GM12878 (cell line): ENCODE results near the gene MRTFA. TPM values are rescaled to one million over a fixed set of nuclear protein-coding genes. Genes with fewer than 3 reads are reported as not detected.

Source experiments
- ATAC-seq: fragments of 200-7000 bp; cut with Tn5 transposase; 3 replicates; pipeline ENCODE4 v1.9.1; 2020; ENCODE audit warnings: mild to moderate bottlenecking, moderate library complexity
- BruUV-seq: library from RNA; stranded (reverse); fragments of 400-500 nt; replicated peaks from 2 replicates; lab custom pipeline; 2021; lab: Mats Ljungman, UMichigan
- CTCF ChIA-PET: fragments of 300-600 bp; sonication (Branson Sonifier 250); formaldehyde crosslinking; extraction: SDS; loops from one replicate; lab custom pipeline; 2021; ENCODE audit warnings: inconsistent platforms; lab: Yijun Ruan, JAX
- POLR2A ChIA-PET: fragments of 350-600 bp; formaldehyde crosslinking; extraction: SDS; loops from one replicate; lab custom pipeline; 2021; ENCODE audit warnings: inconsistent platforms; lab: Charles Lee
- RAD21 ChIA-PET: fragments of 300-600 bp; sonication (Branson Sonifier 250); formaldehyde crosslinking; loops from one replicate; lab custom pipeline; 2023; ENCODE audit warnings: antibody characterized with exemption; ENCODE audit not compliant: unreplicated experiment; lab: Charles Lee
- SMC1A ChIA-PET: fragments of 300-600 bp; sonication (Branson Sonifier 250); formaldehyde crosslinking; loops from one replicate; lab custom pipeline; 2023; ENCODE audit not compliant: unreplicated experiment, uncharacterized antibody; lab: Charles Lee
- DNase-seq: peaks from one replicate; pipeline ENCODE4 v3.0.0-alpha.2; 2011; ENCODE audit warnings: low read depth, low spot score
- FAIRE-seq: peaks from 3 replicates; lab custom pipeline; 2011; peaks lifted over from hg19 to GRCh38; lab: Jason Lieb, UNC
- H2AFZ ChIP-seq: 2 replicates; pipeline ENCODE4 v1.6.0; 2011; ENCODE audit warnings: low read depth, low read length, control low read depth; ENCODE audit not compliant: control insufficient read depth
- H3K27ac ChIP-seq: 2 replicates; pipeline ENCODE4 v1.5.1; 2011; ENCODE audit warnings: control low read depth; ENCODE audit not compliant: control insufficient read depth, insufficient read depth
- H3K27me3 ChIP-seq, 2 experiments: replicated peaks in 1 of 2; 2 replicates each; pipeline versions ENCODE4 v1.6.0 to v1.6.1; 2011; ENCODE audit warnings: low read length in 1 of 2; ENCODE audit not compliant: control insufficient read depth in 2 of 2, insufficient read depth in 2 of 2
- H3K36me3 ChIP-seq, 2 experiments: 2 replicates each; pipeline ENCODE4 v1.5.1; 2011; ENCODE audit warnings: low read length in 1 of 2; ENCODE audit not compliant: control insufficient read depth in 2 of 2, insufficient read depth in 2 of 2
- H3K4me1 ChIP-seq: 2 replicates; pipeline ENCODE4 v1.6.1; 2011; ENCODE audit warnings: mild to moderate bottlenecking, low read length, moderate library complexity, mixed read lengths; ENCODE audit not compliant: control insufficient read depth, insufficient read depth
- H3K4me2 ChIP-seq: 2 replicates; pipeline ENCODE4 v1.6.0; 2011; ENCODE audit warnings: control low read depth; ENCODE audit not compliant: control insufficient read depth, insufficient read depth
- H3K4me3 ChIP-seq: fragments of 200-600 bp; sonication (generic); 2 replicates; pipeline ENCODE4 v1.5.1; 2016
- H3K79me2 ChIP-seq: 2 replicates; pipeline ENCODE4 v1.6.0; 2011; ENCODE audit warnings: low read length; ENCODE audit not compliant: control insufficient read depth, insufficient read depth
- H3K9ac ChIP-seq: 2 replicates; pipeline ENCODE4 v1.8.0; 2011; ENCODE audit warnings: low read length, control low read depth, mixed read lengths; ENCODE audit not compliant: control insufficient read depth, insufficient read depth
- H3K9me3 ChIP-seq: replicated peaks from 3 replicates; pipeline ENCODE4 v1.5.1; 2011; ENCODE audit warnings: mild to moderate bottlenecking, low read length; ENCODE audit not compliant: control insufficient read depth, insufficient read depth
- H4K20me1 ChIP-seq: 2 replicates; pipeline ENCODE4 v1.6.0; 2011; ENCODE audit not compliant: control insufficient read depth, insufficient read depth
- BCL11A ChIP-seq: IDR thresholded peaks from 2 replicates; pipeline ENCODE4 v1.6.1; 2011; ENCODE audit warnings: low read depth, low read length
- HDGF ChIP-seq: fragments of 450-650 bp; IDR thresholded peaks from 2 replicates; pipeline ENCODE4 v1.6.1; 2016; ENCODE audit warnings: antibody characterized with exemption
- MEF2B ChIP-seq: fragments of 450-650 bp; IDR thresholded peaks from 2 replicates; pipeline ENCODE4 v1.6.1; 2018; ENCODE audit warnings: mild to moderate bottlenecking, moderate library complexity; ENCODE audit not compliant: partially characterized antibody, poor library complexity, severe bottlenecking
- NFXL1 ChIP-seq: fragments of 450-650 bp; IDR thresholded peaks from 2 replicates; pipeline ENCODE4 v1.6.1; 2017; ENCODE audit warnings: antibody characterized with exemption, mild to moderate bottlenecking, borderline replicate concordance
- NR2F1 ChIP-seq: fragments of 450-650 bp; conservative IDR thresholded peaks from 2 replicates; pipeline ENCODE4 v1.6.1; 2017; ENCODE audit warnings: mild to moderate bottlenecking
- NRF1 ChIP-seq: conservative IDR thresholded peaks from 2 replicates; pipeline ENCODE4 v1.6.1; 2011; ENCODE audit warnings: mild to moderate bottlenecking, low read depth, low read length, improper control_type of control experiment
- PAX5 ChIP-seq: IDR thresholded peaks from 2 replicates; pipeline ENCODE4 v1.6.1; 2011; ENCODE audit warnings: low read depth, low read length, borderline replicate concordance
- POU2F2 ChIP-seq: IDR thresholded peaks from 3 replicates; pipeline ENCODE4 v1.6.1; 2011; ENCODE audit warnings: low read depth, mild to moderate bottlenecking, low read length, borderline replicate concordance
- RUNX3 ChIP-seq: IDR thresholded peaks from 2 replicates; pipeline ENCODE4 v1.6.1; 2012; ENCODE audit warnings: low read length, inconsistent platforms
- SPI1 ChIP-seq: IDR thresholded peaks from 2 replicates; pipeline ENCODE4 v1.6.1; 2011; ENCODE audit warnings: low read depth, mild to moderate bottlenecking, low read length, moderate library complexity, borderline replicate concordance; ENCODE audit not compliant: insufficient read depth
- TCF7 ChIP-seq: IDR thresholded peaks from 2 replicates; pipeline ENCODE4 v1.6.1; 2014; ENCODE audit warnings: antibody characterized with exemption, borderline replicate concordance
- ZNF384 ChIP-seq: IDR thresholded peaks from 2 replicates; pipeline ENCODE4 v1.6.1; 2012; ENCODE audit warnings: low read depth, mild to moderate bottlenecking, low read length, improper control_type of control experiment, borderline replicate concordance
- WGBS: methylation state at CpG from one replicate; pipeline ENCODE4 v1.1.6; 2016; ENCODE audit warnings: low lambda C conversion rate; ENCODE audit not compliant: insufficient replicate concordance, insufficient coverage; ENCODE audit errors: missing lambda C conversion rate; 5-methylcytosine and 5-hydroxymethylcytosine counted together
- in situ Hi-C: fragments of 300-500 bp; cut with MboI; formaldehyde crosslinking; loops from 9 replicates; pipeline ENCODE4 v1.14.3; 2018; ENCODE audit warnings: mixed read lengths
- intact Hi-C: fragments of 100-400 bp; cut with micrococcal nuclease; formaldehyde crosslinking; loops from one replicate; pipeline ENCODE4 v1.14.2; 2022; ENCODE audit not compliant: unreplicated experiment
- polyA plus RNA-seq, 11 experiments: library from polyadenylated mRNA; depleted of rRNA in 4 of 11; unstranded in 6 of 11; stranded (reverse) in 5 of 11; fragments of >200 nt; fragmentation: Nextera tagmentation in 4 of 11; fragmentation: Illumina TruSeq in 1 of 11; extraction: Ambion mirVana in 4 of 11; extraction: Trizol in 1 of 11; gene quantifications; 1 replicate in 1 of 11; 2 replicates in 10 of 11; pipeline versions ENCODE4 v1.2.1 to v1.2.3, GENCODE V29; 2011 to 2016; ENCODE audit warnings: inconsistent platforms in 2 of 11, missing spikeins in 2 of 11, low read depth in 1 of 11
- total RNA-seq, 4 experiments: library from RNA; depleted of rRNA in 3 of 4; stranded (reverse); fragments of >200 nt in 3 of 4; fragmentation: Illumina TruSeq in 1 of 4; extraction: Trizol in 1 of 4; gene quantifications; 2 replicates each; pipeline versions ENCODE4 v1.2.1 to v1.2.3, GENCODE V29; 2013 to 2021
- TF ChIP-seq, protein P1 (sequence below): fragments of 450-650 bp; IDR thresholded peaks from 2 replicates; pipeline ENCODE4 v1.6.1; 2016; ENCODE audit warnings: mild to moderate bottlenecking

Gene MRTFA
- total and polyA plus RNA-seq, 10 of the 15 experiments (the other 5 are each of a cell fraction or from before 2014, with no cell fraction given): 2.0 to 63.9 (median 17.9) TPM

DNA sequence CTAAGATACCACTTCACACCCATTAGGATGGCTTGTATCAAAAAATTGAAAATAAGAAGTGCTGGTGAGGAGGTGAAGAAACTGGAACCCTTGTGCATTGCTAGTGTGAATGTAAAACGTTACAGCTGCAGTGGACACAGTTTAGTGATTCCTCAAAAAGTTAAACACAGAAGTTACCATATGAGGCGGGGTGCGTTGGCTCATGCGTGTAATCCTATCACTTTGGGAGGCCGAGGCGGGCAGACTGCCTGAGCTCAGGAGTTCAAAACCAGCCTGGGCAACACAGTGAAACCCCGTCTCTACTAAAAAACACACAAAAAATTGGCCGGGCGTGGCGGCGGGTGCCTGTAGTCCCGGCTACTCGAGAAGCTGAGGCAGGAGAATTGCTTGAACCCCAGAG is 222.6 kb downstream of the MRTFA start:
- DNase-seq (no peak), ATAC-seq (peak; percentile 12), FAIRE-seq (no peak)
- H3K4me2 ChIP-seq: peak overlapping the region; percentile 83
- no peaks in the 10 kb centered on the region for H4K20me1 ChIP-seq
- H3K27me3 ChIP-seq: no peaks in the 10 kb centered on the region
- peak overlapping the region; percentile 2; the same call in 1 of the 2 replicates for H3K9ac ChIP-seq
- in situ Hi-C loops (no loop called here), intact Hi-C loops (loop anchor here (2.0 kb wide), 1 partner anchor 23 kb away; no protein-coding TSS in a partner anchor)
- WGBS: 26% methylated on average over 13 of the region's 13 CpGs
- H3K36me3 ChIP-seq: peaks cover 15 to 45% of the 10 kb centered on the region in 2 experiments
- peaks cover 44% of the 10 kb centered on the region for H3K4me1 ChIP-seq
- CTCF ChIA-PET: interaction anchor here (0.7 to 2.9 kb wide), 4 partner anchors 15 to 75 kb away, joined by 3 to 10 read pairs (median 3); no protein-coding TSS in a partner anchor
- H3K4me3 ChIP-seq: peak overlapping the region; percentile 25; the same call in 1 of the 2 replicates
- RAD21 ChIA-PET: interaction anchor here (3.4 kb wide), 1 partner anchor 22 kb away, joined by 32 read pairs; no protein-coding TSS in a partner anchor
- SMC1A ChIA-PET: interaction anchor here (0.9 kb wide), 1 partner anchor 23 kb away, joined by 3 read pairs; no protein-coding TSS in a partner anchor
- H3K9me3 ChIP-seq: no peaks in the 10 kb centered on the region
- POLR2A ChIA-PET: interaction anchor here (0.6 to 1.1 kb wide), 2 partner anchors 13 to 69 kb away, joined by 3 to 5 read pairs; no protein-coding TSS in a partner anchor
- peaks cover 1% of the 10 kb centered on the region for H3K79me2 ChIP-seq
- no peak overlapping the region for H2AFZ ChIP-seq
- TF ChIP-seq HDGF: no peak
- TF ChIP-seq NRF1: no peak
- no peak for TF ChIP-seq PAX5
- no peak for TF ChIP-seq BCL11A
- H3K27ac ChIP-seq: peak overlapping the region; percentile 71
- no TSS peak for BruUV-seq

DNA sequence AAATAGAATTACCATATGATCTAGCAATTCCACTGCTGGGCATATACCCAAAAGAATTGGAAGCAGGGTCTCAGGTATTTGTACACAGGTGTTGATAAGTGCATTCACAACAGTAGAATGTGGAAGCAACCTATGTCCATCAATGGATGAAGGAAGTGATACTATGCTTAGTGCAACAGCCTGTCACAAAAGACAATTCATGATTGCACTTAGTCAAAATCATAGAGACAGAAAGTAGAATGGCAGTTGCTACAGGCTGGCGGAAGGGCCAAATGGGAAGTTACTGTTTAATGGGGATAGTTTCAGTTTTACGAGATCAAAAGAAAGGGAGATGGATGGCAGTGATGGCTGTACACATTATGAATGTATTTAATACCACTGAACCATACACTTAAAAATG is 224.1 kb downstream of the MRTFA start:
- in situ Hi-C loops: no loop called here
- peak; percentile 88 for FAIRE-seq
- TF ChIP-seq NFXL1 (no peak), NR2F1 (peak; percentile 42; the same call in 1 of the 2 replicates), TCF7 (peak; percentile 98), ZNF384 (no peak), POU2F2 (peak; percentile 58; the same call in 1 of the 3 replicates), SPI1 (peak; percentile 84), RUNX3 (peak; percentile 54), MEF2B (peak; percentile 35)
- TF ChIP-seq, protein P1, sequence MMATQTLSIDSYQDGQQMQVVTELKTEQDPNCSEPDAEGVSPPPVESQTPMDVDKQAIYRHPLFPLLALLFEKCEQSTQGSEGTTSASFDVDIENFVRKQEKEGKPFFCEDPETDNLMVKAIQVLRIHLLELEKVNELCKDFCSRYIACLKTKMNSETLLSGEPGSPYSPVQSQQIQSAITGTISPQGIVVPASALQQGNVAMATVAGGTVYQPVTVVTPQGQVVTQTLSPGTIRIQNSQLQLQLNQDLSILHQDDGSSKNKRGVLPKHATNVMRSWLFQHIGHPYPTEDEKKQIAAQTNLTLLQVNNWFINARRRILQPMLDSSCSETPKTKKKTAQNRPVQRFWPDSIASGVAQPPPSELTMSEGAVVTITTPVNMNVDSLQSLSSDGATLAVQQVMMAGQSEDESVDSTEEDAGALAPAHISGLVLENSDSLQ: peak; percentile 93

More for the DNA sequence above, 224.1 kb downstream of the MRTFA start:
- no peak overlapping the region for H2AFZ ChIP-seq
- ATAC-seq: peak; percentile 74
- peaks cover 44% of the 10 kb centered on the region for H3K4me1 ChIP-seq
- no peaks in the 10 kb centered on the region for H3K9me3 ChIP-seq
- WGBS: 17% methylated on average over 2 of the region's 2 CpGs
- ChIA-PET RAD21 (interaction anchor here (0.6 to 1.2 kb wide), 3 partner anchors 20 to 38 kb away, joined by 3 to 4 read pairs (median 4); no protein-coding TSS in a partner anchor), SMC1A (interaction anchor here (0.8 to 1.5 kb wide), 2 partner anchors 12 to 19 kb away, joined by 4 to 6 read pairs; no protein-coding TSS in a partner anchor), POLR2A (interaction anchor here (0.7 kb wide), 1 partner anchor 881 kb away, joined by 11 read pairs; no protein-coding TSS in a partner anchor), CTCF (interaction anchor here (1.1 to 3.1 kb wide), 4 partner anchors 13 to 234 kb away, joined by 3 to 9 read pairs (median 6); no protein-coding TSS in a partner anchor)
- H4K20me1 ChIP-seq: no peaks in the 10 kb centered on the region
- no TSS peak for BruUV-seq
- H3K4me2 ChIP-seq: no peak overlapping the region
- DNase-seq: peak; percentile 83
- H3K9ac ChIP-seq: no peak overlapping the region
- H3K27me3 ChIP-seq: no peaks in the 10 kb centered on the region
- peak overlapping the region; percentile 71 for H3K27ac ChIP-seq
- H3K79me2 ChIP-seq: peaks cover 1% of the 10 kb centered on the region
- intact Hi-C loops: loop anchor here (2.0 kb wide), 1 partner anchor 24 kb away; no protein-coding TSS in a partner anchor
- H3K36me3 ChIP-seq: peaks cover 15 to 43% of the 10 kb centered on the region in 2 experiments
- H3K4me3 ChIP-seq: no peak overlapping the region
